H1 (cell line): ENCODE measurements around the gene ZFP69. TPM values are rescaled to one million over a fixed set of nuclear protein-coding genes. Genes with fewer than 3 reads are reported as not detected.
A peak's percentile ranks its signal among the peaks of the same experiment; 100 is the strongest.

ENCODE experiments used
- JUN ChIP-seq: IDR thresholded peaks from 2 replicates; pipeline ENCODE4 v1.6.1; 2011; ENCODE audit warnings: low read depth, mild to moderate bottlenecking, improper control_type of control experiment, low read length
- TAF1 ChIP-seq: IDR thresholded peaks from 2 replicates; pipeline ENCODE4 v1.6.1; 2011; ENCODE audit warnings: mild to moderate bottlenecking, low read depth, low read length
- polyA plus RNA-seq, 7 experiments: library from polyadenylated mRNA; depleted of rRNA in 3 of 7; stranded (reverse) in 5 of 7; unstranded in 2 of 7; fragments of >200 nt in 5 of 7; fragments of 200-250 nt in 2 of 7; gene quantifications; 1 replicate in 5 of 7; 2 replicates in 1 of 7; 4 replicates in 1 of 7; pipeline versions ENCODE4 v1.2.1 to v1.2.3, GENCODE V29; 2011 to 2013; ENCODE audit warnings: missing spikeins in 2 of 7, mixed read lengths in 2 of 7
- total RNA-seq: library from RNA; stranded (reverse); fragmentation: NEBNext Ultra II Directional; extraction: Animal tissue kit (Norgen Biotek cat#: 25700); gene quantifications from 2 replicates; pipeline ENCODE4 v1.2.1, GENCODE V29; 2021
- TF ChIP-seq, protein P1 (sequence below): IDR thresholded peaks from 2 replicates; pipeline ENCODE4 v1.6.1; 2012; ENCODE audit warnings: low read length, inconsistent platforms

ZFP69 gene
- total and polyA plus RNA-seq, 2 of the 8 experiments (the other 6 are each of a cell fraction or from before 2014, with no cell fraction given), result 1.0 to 4.3 TPM

DNA sequence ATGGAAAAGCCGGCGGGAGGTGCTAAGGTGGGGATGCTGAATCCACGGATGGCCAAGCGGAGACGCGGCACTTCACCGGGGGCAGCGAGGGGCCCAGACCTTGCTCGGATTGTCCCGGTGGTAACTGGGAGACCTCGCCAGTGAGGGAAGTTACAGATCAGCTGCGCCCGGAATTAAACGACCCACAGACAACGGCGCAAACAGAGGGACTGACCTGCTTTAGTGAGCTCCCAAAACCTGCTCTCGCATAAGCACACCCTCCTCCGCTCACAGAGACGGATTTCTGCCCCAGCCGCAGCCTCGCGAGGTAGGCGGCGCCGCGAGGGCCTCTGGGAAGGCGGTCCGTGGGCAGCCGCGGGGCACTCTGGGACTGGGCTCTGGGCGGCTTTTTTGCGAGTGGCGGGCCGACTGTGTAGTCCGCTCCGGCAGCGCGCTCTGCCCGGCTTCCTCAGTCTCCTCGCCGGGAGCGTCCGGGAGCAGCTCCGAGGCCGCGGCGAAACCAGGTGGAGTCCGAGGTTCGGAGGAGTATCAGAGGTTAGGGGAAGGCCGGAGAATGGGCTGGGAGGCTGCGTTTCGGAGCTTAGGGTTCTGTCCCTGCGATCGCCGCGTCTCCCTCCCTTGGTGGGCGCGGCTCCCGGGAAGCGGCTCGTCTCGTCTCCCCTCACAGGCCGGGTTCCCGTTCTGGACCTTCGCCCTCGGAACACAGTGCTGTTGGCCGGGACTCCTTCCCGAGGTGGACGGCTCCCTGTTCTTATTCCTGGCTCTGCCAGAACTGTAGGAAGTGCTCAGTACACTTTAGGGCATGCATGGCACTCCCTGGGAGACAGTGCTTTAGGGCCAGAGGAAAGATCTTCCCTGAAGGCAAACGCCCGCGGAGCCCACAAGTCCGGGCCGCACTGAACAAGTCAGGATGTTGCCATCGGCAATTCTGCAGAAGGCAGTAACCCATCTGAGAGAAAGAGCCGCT is 31.6 kb downstream of the ZFP69 start, which contains the start of gene EXO5 (continued):
- TF ChIP-seq, protein P1, sequence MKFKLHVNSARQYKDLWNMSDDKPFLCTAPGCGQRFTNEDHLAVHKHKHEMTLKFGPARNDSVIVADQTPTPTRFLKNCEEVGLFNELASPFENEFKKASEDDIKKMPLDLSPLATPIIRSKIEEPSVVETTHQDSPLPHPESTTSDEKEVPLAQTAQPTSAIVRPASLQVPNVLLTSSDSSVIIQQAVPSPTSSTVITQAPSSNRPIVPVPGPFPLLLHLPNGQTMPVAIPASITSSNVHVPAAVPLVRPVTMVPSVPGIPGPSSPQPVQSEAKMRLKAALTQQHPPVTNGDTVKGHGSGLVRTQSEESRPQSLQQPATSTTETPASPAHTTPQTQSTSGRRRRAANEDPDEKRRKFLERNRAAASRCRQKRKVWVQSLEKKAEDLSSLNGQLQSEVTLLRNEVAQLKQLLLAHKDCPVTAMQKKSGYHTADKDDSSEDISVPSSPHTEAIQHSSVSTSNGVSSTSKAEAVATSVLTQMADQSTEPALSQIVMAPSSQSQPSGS, result no peak
- TF ChIP-seq JUN (no peak), TAF1 (peak; percentile 71)
